GM19397 (cell line): ENCODE data around the gene MYZAP.

Experiments
- ATAC-seq: cut with Tn5 transposase; IDR thresholded peaks from one replicate; pipeline ENCODE4 v1.9.1; 2021; ENCODE audit warnings: mild to moderate bottlenecking, moderate library complexity; ENCODE audit not compliant: unreplicated experiment

The MYZAP gene

DNA sequence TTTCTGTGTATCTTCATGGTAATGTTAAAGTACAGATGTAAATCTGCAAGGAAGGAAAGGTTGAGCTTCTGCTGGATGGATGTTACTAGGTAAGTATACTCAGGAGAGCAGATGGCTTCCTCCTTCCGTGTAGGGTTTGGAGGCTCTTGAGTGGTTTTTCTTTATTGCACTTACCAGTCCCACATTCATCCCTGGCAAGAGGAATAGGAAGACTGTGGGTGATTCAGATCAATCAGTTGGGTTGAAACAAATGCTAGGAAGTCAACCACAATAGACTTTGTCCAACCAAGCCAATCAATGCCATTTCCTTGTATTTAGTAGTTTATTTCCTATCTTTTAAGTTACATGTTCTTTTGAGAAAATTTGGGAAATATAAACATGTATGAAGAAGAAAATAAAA is 26.6 kb downstream of the MYZAP start:
- no peak for ATAC-seq

DNA sequence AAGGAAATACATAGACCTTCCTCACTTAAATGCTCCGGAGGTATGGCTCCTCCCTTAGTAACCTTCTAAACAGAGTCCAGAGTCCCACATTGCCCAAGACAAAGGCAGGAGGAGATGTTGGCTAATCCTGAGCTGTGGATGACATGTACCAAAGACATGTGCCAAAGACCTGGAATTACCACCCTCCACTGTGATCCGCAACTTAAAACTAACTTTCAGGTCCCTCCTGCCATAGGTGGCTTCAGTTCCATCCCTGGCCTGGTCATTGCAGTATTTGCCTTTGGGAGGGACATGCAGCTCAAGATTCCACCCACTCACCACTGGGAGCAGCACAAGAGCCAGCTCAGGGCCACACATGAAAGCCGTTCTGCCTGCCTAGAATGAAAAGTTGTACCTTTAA is 28.0 kb downstream of the MYZAP start:
- ATAC-seq, result no peak

DNA sequence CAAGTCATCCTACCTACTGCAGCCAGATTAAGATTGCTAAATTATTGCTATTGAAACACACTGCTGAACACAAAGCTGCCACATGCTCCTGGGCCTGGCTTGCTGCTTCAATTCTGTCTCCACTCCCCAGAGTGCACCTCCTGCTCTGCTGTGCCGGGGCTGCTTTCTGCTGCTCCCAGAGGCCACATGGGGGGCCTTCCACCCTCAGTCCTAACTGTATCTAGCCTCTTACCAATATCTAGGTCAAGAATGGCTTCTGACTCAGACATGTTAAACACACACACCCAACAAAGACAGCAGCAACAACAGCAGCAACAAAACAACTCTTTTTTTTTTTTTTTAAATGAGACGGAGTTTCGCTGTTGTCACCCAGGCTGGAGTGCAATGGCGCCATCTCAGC is 33.0 kb downstream of the MYZAP start:
- no peak for ATAC-seq

DNA sequence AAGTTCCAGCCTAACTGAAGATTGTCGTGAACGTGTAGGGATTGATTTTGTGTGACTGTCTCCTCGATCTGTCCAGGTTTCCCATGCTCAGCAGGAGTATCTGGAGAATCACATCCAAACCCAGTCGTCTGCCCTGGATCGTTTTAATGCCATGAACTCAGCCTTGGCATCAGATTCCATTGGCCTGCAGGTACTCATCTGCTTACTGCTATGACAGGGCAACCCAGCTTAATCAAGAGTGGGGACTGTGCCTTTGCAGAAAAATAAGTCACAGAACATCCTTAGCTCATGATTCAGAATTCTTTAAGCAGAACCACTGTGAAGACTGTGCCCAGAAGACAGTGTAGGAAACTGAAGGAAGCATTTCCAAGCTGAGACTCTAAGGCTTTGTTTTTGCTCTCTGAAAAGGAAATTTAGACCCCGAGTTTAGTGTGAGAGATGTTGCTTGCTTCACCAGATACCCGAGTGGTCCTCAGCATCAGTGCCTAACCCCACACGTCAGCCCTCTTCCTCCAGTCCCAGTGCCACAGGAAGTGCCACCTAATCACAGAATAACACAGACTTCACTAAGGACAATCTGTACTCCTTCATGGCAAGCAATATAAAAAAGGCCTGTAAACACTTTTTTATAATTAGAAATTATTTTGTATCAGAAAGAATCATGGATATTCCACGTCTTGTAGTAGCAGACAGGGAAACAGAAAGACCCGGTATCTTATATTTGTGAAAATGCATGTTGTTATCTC is 34.2 kb downstream of the MYZAP start:
- no peak for ATAC-seq

DNA sequence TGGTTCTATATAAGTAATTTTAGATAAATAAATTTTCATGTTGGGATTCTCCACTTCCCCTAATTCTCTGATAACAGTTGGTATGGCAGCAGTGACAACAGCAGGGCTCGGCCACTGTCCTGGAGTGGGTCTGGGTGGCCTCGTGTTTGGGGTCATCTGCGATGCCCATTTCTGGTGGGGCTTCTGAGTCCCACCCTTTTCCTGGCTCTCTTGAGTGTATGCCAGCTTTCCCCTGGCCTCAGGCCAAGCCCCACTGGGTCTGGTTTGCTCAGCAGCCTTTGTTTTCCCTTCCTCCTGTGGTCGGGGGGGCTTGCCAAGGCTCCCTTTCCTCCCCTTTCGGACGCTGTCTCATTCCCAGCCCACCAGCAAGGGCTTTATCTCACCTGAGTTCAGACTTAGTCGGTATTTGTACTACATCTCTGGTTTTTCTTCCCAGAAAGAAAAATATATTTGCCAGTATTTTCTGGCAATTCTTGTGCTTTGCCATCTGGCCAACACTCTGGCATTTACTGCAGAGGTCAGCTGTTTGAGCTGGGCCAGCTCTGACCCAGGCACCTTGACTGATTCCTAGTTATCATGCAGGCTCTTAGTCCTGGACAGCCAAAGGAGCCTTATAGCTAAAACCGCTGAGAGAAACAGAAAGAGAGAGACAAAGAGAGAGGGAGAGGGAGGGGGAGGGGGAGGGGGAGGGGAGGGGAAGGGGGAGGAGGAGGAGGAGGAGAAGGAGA is 35.2 kb downstream of the MYZAP start:
- ATAC-seq, result no peak

DNA sequence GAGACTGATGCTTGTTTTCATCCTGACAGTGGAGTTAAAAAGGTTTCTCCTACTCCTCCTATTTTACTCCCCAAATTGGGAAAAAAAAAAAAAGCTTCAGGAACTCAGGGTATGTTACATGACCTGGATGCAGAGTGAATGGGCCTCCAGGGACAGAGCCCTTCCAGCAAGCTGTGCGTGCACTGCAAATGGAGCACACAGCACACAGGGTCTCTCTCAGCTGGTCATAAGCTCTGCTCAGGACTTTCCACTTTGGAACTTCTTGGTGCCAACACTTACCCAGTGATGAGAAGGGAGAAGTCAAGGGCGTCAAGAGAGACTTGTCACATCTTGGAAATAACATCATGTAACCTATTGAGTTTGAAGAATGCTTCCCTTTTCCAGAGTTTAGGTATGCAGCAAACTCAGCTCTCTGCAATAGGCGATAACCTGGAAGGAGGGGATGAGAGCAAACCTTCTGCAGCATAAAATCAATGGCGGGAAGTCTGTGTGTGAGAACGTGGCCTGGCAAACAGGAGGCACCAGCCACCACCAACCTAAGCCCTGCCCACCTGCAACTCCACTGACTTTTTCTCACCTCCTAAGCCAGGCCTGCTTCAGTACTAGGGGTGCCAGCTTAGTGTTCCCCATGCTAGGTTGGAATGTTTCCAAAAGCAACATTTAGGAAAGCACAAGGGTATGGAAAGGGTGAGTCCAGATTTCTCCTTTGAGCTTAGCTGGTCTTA is 39.8 kb downstream of the MYZAP start:
- no peak for ATAC-seq

DNA sequence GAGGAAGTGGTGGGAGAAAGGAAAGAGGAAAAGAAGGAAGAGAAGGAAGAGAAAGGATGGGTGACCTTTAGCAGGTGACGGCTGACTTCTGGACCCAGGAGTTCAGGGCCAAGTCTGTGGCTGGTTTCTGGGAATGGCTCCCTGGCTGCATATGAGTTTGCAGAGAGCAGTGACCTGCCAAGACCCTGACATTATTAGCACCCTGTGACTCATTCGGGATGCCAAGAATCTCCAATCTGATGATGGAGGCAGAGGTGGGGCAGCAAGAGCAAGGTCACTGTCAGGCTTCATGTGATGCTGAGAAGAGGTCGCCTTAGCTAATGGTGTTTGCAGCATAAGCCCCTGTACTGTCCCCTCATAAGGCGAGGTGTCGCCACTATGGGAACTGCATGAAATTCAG is 42.6 kb downstream of the MYZAP start:
- no peak for ATAC-seq

DNA sequence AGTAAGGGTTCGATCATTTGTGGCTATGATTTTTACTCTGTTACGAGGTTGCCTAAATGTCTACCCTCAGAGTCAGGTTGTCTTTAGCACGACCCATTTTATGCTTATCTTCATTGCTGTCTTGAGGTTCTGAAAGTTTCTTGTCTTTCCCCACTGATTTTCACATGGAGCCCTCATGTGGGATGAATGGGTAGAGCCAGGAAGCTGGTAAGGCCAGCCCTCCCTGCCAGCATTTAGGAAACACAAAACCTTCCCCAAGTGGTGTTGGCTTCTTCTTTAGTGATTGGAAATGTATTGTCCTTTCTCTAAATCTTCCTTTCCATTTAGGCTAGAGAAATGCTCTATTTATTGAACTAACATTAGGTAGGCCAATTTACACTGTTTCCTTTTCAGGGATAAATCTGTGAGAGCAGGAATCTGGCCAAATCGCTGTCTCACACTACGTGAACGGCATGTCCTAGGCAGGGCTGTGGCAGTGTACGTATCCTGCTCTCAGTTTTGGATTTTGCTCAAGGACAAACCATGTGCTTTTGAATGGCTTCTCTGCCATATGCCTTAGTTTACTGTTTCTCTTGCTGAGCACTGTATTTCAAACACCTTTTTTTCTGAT is 43.7 kb downstream of the MYZAP start:
- no peak for ATAC-seq

DNA sequence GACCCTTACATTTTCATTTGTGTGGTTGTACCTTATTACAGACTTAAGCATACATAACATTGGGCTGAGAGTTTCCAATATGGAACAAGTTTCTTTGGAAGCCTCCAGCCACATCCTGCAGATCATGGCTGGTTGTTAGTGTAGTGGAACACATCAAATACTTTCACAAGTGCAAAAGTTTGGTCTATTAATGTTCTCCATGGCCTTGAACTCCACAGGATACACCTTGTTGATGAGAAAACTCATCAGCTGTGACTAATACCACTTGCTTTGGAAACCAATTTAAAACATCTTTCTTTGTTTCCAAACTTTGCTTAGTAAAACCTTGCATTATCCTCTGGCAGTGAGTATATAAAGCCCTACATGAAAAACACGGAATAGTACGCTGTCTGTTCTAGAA is 46.1 kb downstream of the MYZAP start:
- ATAC-seq, result no peak

DNA sequence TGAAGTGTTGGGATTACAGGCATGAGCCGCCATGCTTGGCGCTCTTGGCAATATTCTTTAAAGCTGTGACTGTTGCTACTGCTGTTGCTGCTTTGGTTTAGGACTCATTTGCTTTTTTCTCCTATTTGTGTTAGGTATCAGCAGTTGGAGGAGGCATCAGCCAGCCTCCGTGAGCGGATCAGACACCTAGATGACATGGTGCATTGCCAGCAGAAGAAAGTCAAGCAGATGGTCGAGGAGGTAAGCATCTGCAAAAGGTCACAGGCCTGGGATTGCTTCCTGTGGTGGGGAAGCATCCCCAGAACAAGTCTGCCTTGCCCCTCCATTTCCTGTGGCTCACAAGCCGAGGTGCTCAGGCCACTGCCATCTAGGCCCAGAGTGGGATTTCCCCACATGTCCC is 47.6 kb downstream of the MYZAP start:
- ATAC-seq, result no peak

DNA sequence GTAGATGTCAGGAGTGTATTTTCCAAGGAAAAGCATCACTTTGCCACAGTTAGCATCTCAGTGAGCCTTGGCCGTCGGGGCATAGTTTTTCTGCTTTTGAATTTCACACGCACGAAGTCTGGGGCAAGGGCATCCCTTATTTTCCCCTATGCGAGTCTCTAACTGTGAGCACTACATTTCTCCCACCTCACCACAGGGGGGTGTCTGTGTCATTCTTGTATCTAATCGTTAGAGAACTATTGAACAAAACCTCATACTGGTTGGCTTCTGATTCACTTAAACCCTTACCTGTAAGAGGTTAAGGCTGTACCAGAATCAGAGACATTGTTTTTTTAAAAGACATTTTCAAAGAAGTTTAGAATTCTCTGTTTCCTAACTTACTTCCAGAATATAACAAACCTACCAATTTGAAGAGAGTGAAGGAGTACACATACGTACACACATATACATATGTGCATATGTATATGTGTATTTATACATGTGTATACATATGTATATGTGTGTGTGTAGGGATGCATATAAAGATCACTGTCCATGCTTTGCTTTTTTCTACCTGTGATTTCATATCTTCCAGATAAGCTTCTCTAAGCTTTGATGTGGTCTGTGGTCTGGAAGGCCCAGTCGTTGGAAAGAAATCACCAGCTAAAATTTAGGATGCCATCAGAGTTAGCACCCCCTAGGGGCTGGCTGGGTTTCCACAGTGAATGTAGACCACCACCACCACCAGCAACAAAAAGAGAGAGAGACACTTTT is 49.4 kb downstream of the MYZAP start:
- no peak for ATAC-seq

DNA sequence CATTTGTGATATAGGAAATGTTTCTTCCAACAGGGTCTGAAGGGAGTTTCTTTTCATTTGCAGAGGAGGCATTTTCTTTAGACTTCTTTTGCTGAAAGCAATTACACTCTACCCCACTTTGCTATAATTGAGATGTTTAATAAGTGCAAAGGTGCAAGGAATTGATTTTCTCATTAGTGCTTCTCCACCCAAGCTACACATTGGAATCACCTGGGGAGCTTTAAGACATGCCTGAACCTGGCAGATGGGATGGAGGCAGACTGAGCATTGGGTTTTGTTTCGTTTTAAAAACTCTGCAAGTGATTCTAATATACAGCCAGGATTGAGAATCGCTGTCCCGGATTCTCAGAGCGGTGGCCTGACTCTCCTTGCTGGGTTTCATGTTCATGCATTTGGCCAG is 52.1 kb downstream of the MYZAP start:
- no peak for ATAC-seq

DNA sequence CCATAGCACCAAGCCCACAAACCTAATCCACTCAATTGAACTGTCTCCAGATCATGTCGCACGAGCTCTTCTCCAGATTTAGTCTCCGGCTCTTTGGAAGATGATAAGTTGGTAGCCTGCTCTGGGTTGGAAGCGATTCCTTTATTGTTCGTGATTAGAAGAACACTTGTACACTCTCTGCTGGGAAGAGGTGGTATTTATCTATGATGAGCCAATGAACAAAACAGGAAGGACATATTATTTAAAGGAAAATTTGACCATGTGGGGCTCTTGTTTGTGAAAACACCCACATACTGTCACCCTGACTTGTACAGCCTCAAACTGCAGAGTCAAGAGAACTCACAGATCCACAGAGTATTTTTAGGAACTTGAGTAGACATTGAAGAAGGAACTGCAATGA is 54.4 kb downstream of the MYZAP start:
- no peak for ATAC-seq

DNA sequence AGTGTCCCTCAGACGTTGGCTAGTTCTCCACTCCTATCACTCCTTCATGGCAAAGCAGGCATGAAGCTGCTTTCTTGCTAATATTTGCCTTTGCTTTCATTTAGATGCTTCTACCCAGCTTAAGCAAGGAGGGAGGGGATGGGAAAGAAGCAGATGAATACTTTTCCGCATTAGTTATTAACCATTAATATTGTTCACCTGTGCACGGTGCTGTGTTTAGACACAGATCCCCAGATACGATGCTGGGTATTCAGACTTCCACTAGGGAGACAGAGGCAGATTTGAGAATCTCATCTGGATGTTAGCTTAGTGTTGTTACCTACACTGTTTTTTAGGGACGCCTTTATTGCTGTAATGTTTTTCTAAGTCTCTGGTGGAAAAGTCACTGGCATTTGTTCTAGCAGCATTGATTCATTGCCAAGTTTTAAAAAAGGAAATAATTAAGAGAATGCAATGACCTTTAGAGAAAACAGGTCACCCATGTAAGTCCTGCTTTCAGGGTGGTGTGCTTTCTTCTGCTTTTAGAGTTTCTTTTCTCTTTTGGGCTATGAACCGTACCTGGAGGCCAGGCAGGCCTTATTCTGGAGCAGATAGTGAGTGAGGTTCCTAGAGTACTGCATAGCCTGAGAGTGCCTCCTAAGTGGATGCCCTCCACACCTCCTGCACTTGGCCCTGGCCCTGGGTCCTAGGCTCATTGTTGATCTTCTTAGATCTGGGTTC is 55.5 kb downstream of the MYZAP start:
- ATAC-seq, result no peak

DNA sequence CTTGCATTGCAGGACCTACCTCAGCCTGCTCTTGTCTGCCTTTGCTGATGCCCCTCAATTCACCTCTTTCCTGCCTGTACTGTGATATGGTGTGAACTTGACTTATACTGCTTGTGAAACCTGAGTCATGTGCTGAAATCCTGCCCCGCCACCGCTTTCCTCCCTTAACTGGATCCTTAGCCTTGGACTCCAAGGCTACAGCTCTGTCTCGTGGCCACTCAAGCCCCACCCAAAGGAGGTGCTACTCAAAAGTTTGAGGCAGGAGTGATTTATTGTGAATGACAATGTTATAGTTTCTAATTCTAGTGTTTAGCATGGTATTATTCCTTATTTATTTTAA is 56.1 kb downstream of the MYZAP start:
- ATAC-seq, result no peak

DNA sequence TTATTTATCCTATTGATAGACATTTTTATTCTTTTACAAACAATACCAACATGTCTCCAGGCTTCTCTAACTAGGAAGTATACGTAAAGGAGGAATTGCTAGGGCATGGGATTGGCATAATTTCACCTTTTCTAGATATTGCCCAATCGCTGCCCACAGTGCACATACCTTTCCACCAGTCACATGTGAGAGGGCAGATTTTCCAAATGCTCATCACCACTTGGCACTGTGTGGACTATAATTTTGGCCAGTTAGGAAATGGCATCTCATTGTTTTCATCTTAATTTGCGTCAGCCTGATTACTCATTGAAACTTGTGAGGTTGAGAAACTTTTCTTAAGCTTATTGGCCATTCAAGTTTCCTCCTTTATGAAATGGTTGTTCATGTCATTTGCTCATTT is 57.4 kb downstream of the MYZAP start:
- ATAC-seq, result no peak

DNA sequence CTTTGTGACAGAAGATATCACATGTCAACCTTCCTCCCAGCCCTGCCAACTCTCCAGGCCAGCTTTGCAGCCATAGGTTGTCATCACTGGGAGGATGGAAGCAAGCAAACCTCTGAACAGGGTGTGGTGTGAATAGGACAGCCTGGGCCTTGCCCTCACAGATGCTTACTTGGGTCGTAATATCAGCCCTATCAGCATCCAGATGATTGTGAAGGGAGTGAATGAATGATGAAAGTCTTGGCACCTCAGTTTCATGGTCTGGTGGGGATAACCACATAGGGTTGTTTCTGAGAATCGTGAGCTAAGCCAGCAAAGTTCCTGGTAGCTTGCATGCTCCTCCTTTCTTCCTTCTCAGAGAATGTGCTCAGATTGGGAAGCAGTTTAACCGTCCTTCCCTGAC is 59.7 kb downstream of the MYZAP start:
- ATAC-seq, result no peak

DNA sequence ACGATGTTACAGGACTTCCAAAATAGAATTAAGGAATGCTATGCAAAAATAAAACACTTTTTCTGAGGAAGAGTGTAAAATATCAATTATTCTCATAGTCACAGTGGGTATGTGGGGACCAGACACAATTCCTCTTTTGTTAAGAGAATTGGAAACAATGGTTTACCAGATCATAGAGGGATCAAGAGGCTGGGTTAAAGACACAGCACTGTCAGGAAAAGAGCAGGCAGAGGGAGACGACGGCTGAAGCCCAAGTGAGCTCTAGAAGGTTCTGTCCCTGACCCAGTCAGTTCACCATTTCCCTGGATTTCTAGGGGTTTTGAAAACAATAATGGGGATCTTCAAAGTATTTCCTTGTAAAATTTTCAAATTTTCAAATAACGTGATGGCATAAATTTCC is 60.8 kb downstream of the MYZAP start:
- no peak for ATAC-seq

DNA sequence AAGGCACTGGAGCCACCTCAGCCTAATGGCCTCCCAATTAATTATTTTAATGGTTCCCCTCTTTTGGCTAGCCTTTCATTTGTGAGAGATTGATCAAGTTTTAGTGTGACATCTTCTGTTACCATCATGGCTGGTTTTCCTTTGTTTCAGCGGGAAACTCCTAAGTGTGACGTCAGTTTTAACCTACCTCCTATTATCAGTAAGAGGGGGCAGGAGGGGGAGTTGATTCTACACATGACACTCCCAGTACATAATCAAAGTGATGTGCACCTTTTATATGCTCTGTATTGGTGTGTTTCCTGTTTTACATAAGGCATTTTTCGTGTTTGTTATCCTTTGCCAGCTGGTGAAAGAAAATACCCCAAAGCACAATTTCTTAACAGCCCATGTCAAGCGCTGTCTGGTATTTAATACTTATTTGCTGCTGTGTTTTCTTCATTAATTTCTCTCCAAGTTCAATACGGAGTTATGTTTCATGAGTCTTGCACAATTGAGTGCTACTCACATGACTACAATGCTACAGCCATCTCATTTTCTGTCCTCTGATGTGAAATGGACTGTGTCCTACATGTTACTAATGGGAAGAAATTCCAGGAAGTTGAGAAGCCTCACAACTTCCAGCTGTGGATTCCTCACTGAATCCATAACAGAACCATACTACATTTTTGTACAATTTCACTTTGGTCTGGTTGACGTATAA is 62.6 kb downstream of the MYZAP start:
- ATAC-seq, result no peak

DNA sequence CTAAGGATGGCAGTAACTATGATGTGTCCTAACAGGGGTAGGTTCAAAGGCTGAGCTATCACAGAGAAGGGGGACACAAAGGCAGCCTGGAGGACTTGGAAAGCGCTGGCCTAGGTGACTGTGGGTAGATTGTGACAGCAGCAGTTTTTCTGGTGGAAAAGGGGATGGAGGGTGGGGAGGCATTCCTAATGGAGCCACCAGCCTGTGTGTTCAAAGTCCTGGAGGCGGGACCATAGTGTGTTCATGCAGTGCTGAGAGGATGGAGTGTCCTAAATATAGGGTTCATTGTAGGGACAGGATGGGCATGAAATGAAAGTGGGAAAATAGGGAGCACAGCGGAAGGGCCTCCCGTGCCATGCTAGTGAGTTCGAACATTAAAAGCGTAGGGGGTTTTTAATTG is 63.3 kb downstream of the MYZAP start:
- no peak for ATAC-seq
